Parathyroid adenoma (tissue), 2 donors: Measurements from ENCODE around the gene ANKRD44.

ENCODE experiments used
- H2AFZ ChIP-seq: fragments of 300-600 bp; sonication (generic); one replicate; pipeline ENCODE4 v1.7.0; 2017; ENCODE audit warnings: antibody characterized with exemption, mild to moderate bottlenecking
- H3K27ac ChIP-seq: fragments of 300-600 bp; sonication (generic); one replicate; pipeline ENCODE4 v1.7.0; 2017
- H3K27me3 ChIP-seq: fragments of 300-600 bp; sonication (generic); one replicate; pipeline ENCODE4 v1.7.0; 2017; ENCODE audit warnings: low read length; ENCODE audit not compliant: control insufficient read depth, insufficient read depth
- H3K36me3 ChIP-seq: fragments of 300-600 bp; sonication (generic); one replicate; pipeline ENCODE4 v1.7.0; 2017; ENCODE audit warnings: low read length; ENCODE audit not compliant: control insufficient read depth, insufficient read depth
- H3K4me1 ChIP-seq: fragments of 300-600 bp; sonication (generic); one replicate; pipeline ENCODE4 v1.7.0; 2017; ENCODE audit warnings: control low read depth
- H3K4me2 ChIP-seq: fragments of 300-600 bp; sonication (generic); one replicate; pipeline ENCODE4 v1.7.0; 2017; ENCODE audit warnings: low read length
- H3K4me3 ChIP-seq: fragments of 300-600 bp; sonication (generic); one replicate; pipeline ENCODE4 v1.7.0; 2017; ENCODE audit warnings: low read depth, low read length
- H3K79me2 ChIP-seq: fragments of 300-600 bp; sonication (generic); one replicate; pipeline ENCODE4 v1.7.0; 2017; ENCODE audit warnings: control low read depth
- H3K9ac ChIP-seq: fragments of 300-600 bp; sonication (generic); one replicate; pipeline ENCODE4 v1.7.0; 2017; ENCODE audit warnings: mild to moderate bottlenecking
- H3K9me3 ChIP-seq: fragments of 300-600 bp; sonication (generic); one replicate; pipeline ENCODE4 v1.7.0; 2017; ENCODE audit warnings: low read length; ENCODE audit not compliant: control insufficient read depth
- TF ChIP-seq, protein P1 (sequence below): fragments of 300-600 bp; sonication (generic); IDR thresholded peaks from one replicate; pipeline ENCODE4 v1.7.0; 2017; ENCODE audit warnings: antibody characterized with exemption, mild to moderate bottlenecking
- donor health status: primary hyperparathyroidism.

ANKRD44 gene

DNA sequence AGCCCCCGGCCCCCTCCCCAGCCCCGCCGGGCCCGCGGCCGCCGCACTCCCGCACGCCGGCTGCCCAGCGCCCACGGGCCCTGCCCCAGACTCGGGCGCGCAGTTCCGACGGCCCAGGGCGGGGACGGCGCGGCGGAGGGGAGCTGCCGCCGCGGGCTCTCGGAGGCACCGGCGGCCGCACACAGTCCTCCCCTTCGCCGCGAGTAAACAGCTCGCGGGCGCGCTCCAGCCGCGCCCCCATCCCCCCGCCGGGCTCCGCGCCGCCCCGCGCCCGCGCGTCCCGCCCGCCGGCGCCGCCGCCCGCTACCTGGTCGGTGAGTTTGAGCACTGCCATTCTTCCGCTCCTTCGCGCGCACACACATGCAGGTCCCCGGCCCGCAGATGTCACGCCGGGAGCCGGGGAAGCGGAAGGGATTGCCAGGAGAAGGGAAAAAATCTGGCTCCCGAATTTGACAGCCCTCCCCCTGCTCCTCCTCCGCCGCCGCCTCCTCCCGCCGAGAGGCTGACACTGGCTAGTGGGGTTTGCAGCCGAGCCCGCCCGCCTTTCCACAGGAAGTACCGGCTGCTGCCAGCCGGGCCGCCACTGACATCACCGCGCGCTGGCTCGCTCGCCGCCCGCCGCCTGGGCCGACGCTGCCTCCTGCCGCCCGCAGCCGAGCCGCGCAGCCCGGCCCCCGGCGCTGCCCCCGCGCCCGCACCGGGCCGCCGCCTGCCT is at the start of gene ANKRD44:
Gene ANKRD44, minus strand, starts transcription at position 510 of the 715 bp plus-strand sequence. Its CDS starts 176 bp downstream, at position 334.
- peak within 1 kb of the TSS; percentile 74 for H3K4me2 ChIP-seq
- peak within 1 kb of the TSS; percentile 62 for H3K27ac ChIP-seq
- H3K9ac ChIP-seq, result peak within 1 kb of the TSS; percentile 40
- H3K4me3 ChIP-seq, result peak within 1 kb of the TSS; percentile 64
- no peaks in the 10 kb centered on the region for H3K79me2 ChIP-seq
- peaks cover 8% of the 10 kb centered on the region for H3K4me1 ChIP-seq
- H3K9me3 ChIP-seq, result no peaks in the 10 kb centered on the region
- no peaks in the 10 kb centered on the region for H3K27me3 ChIP-seq
- peak within 1 kb of the TSS; percentile 96 for H2AFZ ChIP-seq
- no peaks in the 10 kb centered on the region for H3K36me3 ChIP-seq
- TF ChIP-seq, protein P1, sequence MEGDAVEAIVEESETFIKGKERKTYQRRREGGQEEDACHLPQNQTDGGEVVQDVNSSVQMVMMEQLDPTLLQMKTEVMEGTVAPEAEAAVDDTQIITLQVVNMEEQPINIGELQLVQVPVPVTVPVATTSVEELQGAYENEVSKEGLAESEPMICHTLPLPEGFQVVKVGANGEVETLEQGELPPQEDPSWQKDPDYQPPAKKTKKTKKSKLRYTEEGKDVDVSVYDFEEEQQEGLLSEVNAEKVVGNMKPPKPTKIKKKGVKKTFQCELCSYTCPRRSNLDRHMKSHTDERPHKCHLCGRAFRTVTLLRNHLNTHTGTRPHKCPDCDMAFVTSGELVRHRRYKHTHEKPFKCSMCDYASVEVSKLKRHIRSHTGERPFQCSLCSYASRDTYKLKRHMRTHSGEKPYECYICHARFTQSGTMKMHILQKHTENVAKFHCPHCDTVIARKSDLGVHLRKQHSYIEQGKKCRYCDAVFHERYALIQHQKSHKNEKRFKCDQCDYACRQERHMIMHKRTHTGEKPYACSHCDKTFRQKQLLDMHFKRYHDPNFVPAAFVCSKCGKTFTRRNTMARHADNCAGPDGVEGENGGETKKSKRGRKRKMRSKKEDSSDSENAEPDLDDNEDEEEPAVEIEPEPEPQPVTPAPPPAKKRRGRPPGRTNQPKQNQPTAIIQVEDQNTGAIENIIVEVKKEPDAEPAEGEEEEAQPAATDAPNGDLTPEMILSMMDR, result peak; percentile 24

DNA sequence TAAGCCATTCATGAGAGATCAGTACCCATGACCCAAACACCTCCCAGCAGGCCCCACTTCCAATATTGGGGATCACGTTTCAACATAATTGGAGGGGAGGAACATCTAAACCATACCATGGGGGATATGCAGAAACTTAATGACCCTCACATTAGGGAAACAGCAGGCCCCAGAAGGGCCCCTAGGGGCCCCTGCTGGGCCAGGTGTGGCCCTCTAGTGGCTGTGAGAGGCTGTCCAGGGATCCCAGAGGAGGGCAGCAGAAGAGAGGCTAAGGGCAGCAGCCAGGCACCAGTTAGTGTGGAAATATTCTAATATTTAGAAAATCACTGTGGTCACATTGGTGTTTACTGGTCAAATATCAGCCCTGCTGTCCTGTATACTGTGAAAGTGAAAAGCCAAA is 49.3 kb upstream of the ANKRD44 start:
- H3K9ac ChIP-seq, result no peak overlapping the region
- H3K36me3 ChIP-seq, result no peaks in the 10 kb centered on the region
- no peaks in the 10 kb centered on the region for H3K27me3 ChIP-seq
- no peak overlapping the region for H3K4me2 ChIP-seq
- no peaks in the 10 kb centered on the region for H3K9me3 ChIP-seq
- no peak overlapping the region for H2AFZ ChIP-seq
- no peaks in the 10 kb centered on the region for H3K79me2 ChIP-seq
- TF ChIP-seq, protein P1, result no peak
- H3K4me1 ChIP-seq, result no peaks in the 10 kb centered on the region
- no peak overlapping the region for H3K27ac ChIP-seq
- no peak overlapping the region for H3K4me3 ChIP-seq

GRCh38 chr2:197358931-197359330 is 48.4 kb upstream of the ANKRD44 start:
- Histone ChIP-seq H3K79me2 (no peaks in the 10 kb centered on the region), H3K4me1 (no peaks in the 10 kb centered on the region), H3K27ac (no peak overlapping the region), H3K27me3 (no peaks in the 10 kb centered on the region), H3K4me2 (no peak overlapping the region), H3K36me3 (no peaks in the 10 kb centered on the region), H3K9me3 (no peaks in the 10 kb centered on the region), H3K9ac (no peak overlapping the region), H2AFZ (no peak overlapping the region), H3K4me3 (no peak overlapping the region)
- TF ChIP-seq, protein P1, result no peak

- no peaks in the 10 kb centered on the region for H3K36me3 ChIP-seq
- TF ChIP-seq, protein P1, result no peak
- no peaks in the 10 kb centered on the region for H3K27me3 ChIP-seq
- H3K4me3 ChIP-seq, result no peak overlapping the region
- no peaks in the 10 kb centered on the region for H3K9me3 ChIP-seq
- H3K9ac ChIP-seq, result no peak overlapping the region
- H3K4me2 ChIP-seq, result no peak overlapping the region
- no peaks in the 10 kb centered on the region for H3K79me2 ChIP-seq
- no peaks in the 10 kb centered on the region for H3K4me1 ChIP-seq
- no peak overlapping the region for H3K27ac ChIP-seq
- no peak overlapping the region for H2AFZ ChIP-seq
Observed at GRCh38 chr2:197357986-197358385, 47.4 kb upstream of the ANKRD44 start.

GRCh38 chr2:197356136-197356535 is 45.6 kb upstream of the ANKRD44 start:
- Histone ChIP-seq H3K9me3 (no peaks in the 10 kb centered on the region), H3K4me2 (no peak overlapping the region), H2AFZ (no peak overlapping the region), H3K4me1 (no peaks in the 10 kb centered on the region), H3K36me3 (no peaks in the 10 kb centered on the region), H3K9ac (no peak overlapping the region), H3K27ac (no peak overlapping the region), H3K79me2 (no peaks in the 10 kb centered on the region), H3K4me3 (no peak overlapping the region), H3K27me3 (no peaks in the 10 kb centered on the region)
- TF ChIP-seq, protein P1, result no peak
